HG03159 (cell line): Measurements from ENCODE around the gene PLPPR3.
"Not testable (repeated sequence)": the region's sequence is repeated elsewhere in the genome, so short reads cannot be mapped to it uniquely, and the experiment has no call there.

Source experiments
- ATAC-seq: cut with Tn5 transposase; IDR thresholded peaks from one replicate; pipeline ENCODE4 v1.9.1; 2021; ENCODE audit warnings: mild to moderate bottlenecking, moderate library complexity; ENCODE audit not compliant: unreplicated experiment

Gene PLPPR3

GRCh38 chr19:829129-829758 lies 7.5 kb upstream of the PLPPR3 start:
- no peak for ATAC-seq

GRCh38 chr19:827710-828321 lies 6.1 kb upstream of the PLPPR3 start, which contains the start of gene AZU1:
Gene AZU1, plus strand, starts transcription at chr19:827837. Its CDS starts 10 bp downstream, at chr19:827847.
- ATAC-seq, result no peak

- ATAC-seq, result no peak
These were observed 5.6 kb upstream of the PLPPR3 start for GRCh38 chr19:827314-827709.

GRCh38 chr19:825897-826644 lies 4.3 kb upstream of the PLPPR3 start:
- no peak for ATAC-seq

GRCh38 chr19:824885-825284 lies 3.1 kb upstream of the PLPPR3 start:
- ATAC-seq, result no peak

- ATAC-seq, result no peak
These were observed 1.9 kb upstream of the PLPPR3 start for GRCh38 chr19:823565-824121.

GRCh38 chr19:821231-821824 lies 427 bp downstream of the PLPPR3 start:
- no peak for ATAC-seq

GRCh38 chr19:820212-820611 lies 1.5 kb downstream of the PLPPR3 start:
- ATAC-seq, result not testable (repeated sequence)

- ATAC-seq, result no peak
These were observed 5.3 kb downstream of the PLPPR3 start for GRCh38 chr19:816500-816857.

GRCh38 chr19:815775-816499 lies 5.8 kb downstream of the PLPPR3 start:
- ATAC-seq, result no peak

GRCh38 chr19:815079-815774 lies 6.5 kb downstream of the PLPPR3 start:
- ATAC-seq, result no peak

GRCh38 chr19:814152-815078 lies 7.3 kb downstream of the PLPPR3 start:
- ATAC-seq, result no peak

GRCh38 chr19:813219-814151 lies 8.3 kb downstream of the PLPPR3 start:
- ATAC-seq, result no peak

- no peak for ATAC-seq
These were observed 9.0 kb downstream of the PLPPR3 start for GRCh38 chr19:812747-813218.

GRCh38 chr19:812049-812746 lies 9.6 kb downstream of the PLPPR3 start:
- ATAC-seq, result no peak

- ATAC-seq, result no peak
These were observed 10.2 kb downstream of the PLPPR3 start for GRCh38 chr19:811506-812048.

- ATAC-seq, result no peak
These were observed 10.8 kb downstream of the PLPPR3 start for GRCh38 chr19:810883-811489.
